Subcutaneous adipose tissue (tissue), 4 donors: Measurements from ENCODE around the gene UCP2. TPM values are rescaled to one million over a fixed set of nuclear protein-coding genes. Genes with fewer than 3 reads are reported as not detected.

Experiments used
- total RNA-seq, 4 donors: library from RNA; depleted of rRNA; stranded (reverse); fragments of >200 nt; gene quantifications; one replicate each; pipeline ENCODE4 v1.1.0, GENCODE V29; 2016
- TF ChIP-seq, protein P1 (sequence below): fragments of 450-650 bp; IDR thresholded peaks from one replicate; pipeline ENCODE4 v1.5.1; 2016; ENCODE audit warnings: low read depth, mild to moderate bottlenecking, control low read depth, antibody characterized with exemption, moderate library complexity

UCP2 gene
- total RNA-seq, 4 donors from 2014 or later = 43.6 to 127 (median 110) TPM

DNA sequence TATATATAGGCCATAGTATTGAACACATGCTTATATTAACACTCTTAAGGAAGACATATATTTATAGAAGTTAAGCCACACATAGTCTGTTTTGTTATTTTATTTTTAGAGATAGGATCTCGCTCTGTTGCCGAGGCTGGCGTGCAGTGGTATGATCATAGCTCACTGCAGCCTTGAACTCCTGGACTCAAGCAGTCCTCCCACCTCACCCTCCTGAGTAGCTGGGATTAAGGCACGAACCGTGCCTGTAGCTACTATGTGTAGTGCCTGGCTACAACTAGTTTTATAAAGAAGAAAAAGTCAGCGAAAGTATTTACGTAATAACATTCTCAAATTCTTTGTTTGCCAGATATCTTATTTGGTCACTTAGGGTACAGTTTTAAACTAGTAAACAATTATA, 5.6 kb upstream of the UCP2 start:
- TF ChIP-seq, protein P1, sequence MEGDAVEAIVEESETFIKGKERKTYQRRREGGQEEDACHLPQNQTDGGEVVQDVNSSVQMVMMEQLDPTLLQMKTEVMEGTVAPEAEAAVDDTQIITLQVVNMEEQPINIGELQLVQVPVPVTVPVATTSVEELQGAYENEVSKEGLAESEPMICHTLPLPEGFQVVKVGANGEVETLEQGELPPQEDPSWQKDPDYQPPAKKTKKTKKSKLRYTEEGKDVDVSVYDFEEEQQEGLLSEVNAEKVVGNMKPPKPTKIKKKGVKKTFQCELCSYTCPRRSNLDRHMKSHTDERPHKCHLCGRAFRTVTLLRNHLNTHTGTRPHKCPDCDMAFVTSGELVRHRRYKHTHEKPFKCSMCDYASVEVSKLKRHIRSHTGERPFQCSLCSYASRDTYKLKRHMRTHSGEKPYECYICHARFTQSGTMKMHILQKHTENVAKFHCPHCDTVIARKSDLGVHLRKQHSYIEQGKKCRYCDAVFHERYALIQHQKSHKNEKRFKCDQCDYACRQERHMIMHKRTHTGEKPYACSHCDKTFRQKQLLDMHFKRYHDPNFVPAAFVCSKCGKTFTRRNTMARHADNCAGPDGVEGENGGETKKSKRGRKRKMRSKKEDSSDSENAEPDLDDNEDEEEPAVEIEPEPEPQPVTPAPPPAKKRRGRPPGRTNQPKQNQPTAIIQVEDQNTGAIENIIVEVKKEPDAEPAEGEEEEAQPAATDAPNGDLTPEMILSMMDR = no peak

DNA sequence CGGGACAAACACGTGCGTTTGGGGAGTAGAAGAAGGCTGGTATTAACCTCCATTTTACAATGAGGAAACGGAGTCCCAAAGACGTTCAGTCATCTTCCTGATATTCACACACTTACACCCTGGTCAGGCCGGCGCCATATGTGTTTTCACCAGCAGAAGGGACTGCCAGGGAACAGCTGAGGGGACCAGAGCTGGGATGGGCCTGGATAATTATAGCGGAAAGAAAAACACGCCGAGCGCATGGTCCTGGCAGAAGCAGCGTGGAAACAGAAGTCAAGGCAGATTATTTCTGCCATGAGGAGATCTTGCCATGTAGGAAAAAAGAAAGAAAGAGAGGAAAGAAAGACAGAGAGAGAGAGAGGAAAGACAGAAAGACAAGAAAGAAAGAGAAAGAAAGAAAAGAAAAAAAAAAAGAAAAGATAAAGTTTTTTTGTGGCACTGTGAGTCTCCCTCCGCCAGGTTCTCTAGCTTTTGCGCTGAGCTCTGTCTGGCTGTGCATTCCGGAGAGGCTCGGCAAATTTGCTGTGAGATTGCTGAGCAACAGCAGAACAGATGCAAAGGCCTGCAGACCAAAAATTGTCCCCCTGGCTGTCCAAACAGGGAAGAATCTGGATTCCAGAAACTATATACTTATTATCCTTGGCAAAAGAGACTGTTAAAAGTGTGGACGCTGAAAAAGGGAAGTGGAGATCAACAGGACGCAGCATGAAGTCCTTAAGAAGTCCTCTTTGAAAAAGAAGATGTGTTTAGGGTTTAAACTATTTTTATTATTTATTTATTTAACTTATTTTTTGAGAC, 1.3 kb upstream of the UCP2 start:
- TF ChIP-seq, protein P1 = no peak

DNA sequence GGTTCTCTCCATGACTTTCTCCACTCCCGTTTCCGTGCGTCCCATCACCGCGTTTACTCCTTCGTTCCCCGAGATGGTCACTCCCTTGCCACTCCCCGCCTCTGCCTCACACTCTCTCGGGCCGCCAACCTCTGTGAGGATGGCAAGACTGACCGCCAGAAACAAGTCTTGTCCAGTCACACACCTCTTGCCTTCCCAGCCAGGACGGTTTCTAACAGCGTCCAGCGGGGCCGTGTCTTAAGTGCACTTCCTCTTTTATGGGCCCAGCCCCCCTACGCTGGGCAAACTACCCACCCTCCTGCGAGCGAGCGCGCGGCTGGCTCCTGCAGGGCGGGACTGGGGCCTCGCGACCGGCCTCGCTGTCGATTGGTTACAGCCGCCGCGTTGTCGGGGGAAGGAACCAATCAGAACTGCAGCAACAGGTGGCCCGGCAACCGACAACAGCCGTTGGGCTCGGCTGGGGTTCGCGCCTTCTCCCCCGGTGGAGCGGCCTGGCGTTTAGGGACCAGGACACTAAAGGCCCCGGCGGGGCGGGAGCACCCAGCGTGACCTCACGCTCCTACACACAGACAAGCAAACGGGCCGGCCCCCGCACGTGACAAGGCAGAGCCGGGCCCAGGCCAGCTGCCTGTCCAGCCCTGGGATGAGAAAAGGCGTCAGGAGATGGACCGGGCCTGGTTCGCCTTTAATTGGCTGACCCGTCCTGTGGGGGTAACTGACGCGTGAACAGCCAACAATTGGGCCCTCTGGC, 522 bp upstream of the UCP2 start:
- TF ChIP-seq, protein P1 = no peak

DNA sequence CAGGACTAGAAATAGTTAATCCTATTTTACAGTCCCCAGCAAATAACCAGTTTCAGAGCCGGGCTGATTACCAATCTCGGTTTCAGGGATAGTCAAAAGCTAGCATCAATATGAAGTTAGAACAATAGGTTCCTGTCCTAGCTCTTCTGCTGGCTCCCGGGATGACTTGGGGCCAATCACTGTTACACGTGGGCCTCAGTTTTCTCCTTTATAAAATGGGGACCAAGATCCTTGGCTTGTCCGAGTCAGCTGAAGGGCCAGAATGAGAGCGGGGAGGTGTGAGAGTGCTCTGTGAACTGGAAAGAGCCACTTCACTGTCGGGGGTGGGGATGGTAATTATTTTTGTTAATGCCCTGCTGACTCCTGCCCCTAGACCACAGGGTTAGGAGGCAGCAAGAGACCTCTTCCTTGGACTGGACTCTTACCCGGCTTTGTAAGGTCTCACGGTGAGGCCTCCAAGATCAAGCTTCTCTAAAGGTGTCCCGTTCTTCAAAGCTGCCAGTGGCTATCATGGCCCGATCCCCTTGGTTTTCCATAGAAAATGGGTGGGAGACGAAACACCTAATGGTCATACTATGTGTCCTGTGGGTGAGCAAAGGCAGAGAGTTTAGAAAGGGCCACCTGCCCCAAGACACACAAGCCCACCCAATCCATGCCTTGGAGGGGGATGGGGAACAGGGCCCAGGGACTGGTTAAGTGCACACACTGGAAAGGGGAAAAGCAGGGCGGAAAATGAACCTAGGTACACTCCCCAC, 1.4 kb downstream of the UCP2 start:
- TF ChIP-seq, protein P1 = no peak

DNA sequence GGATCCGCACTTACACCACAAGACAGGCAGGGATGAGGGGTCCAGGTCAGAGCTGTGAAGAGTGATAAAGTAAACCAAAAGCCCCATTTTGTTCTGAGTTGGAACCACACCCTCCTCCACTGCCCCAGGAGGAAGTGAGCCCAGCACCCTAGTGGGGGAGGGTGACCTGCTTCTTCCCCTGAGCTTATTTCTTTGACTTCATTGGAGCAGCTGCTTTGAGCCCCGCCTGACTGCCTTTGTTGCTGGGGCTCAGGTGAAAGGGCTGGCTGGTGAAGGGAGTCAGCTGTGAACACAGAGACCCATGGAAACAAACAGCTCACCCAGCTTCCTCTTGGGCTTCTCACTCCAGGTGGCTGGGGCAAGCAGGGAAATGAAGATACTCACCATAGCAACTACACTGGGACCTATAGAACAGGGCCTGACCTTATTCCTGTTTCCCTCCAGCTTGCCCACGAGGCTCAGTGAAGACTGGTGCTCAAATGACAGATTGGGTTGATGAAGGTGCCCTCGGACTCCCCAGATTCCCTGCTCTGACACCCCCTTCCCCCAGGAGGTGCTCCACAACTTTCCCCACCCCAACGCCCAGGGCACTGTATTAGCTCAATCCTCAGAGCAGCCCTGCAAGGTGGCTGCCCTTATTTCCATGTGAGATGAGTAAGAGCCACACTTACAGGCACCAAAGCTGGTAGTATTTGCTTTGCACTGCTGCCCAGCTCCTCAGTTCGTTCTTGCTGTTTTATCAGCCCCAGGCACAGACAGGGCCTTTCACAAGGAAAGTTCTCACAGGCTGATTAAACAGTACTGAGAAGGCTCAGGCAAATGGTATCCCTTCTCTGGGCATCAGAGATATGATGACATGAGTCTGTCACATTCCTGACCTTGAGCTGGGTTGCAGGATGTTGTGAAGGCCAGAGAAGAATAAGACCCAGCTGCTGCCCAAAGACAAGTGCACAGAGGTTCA, 2.4 kb downstream of the UCP2 start:
- TF ChIP-seq, protein P1 = no peak

DNA sequence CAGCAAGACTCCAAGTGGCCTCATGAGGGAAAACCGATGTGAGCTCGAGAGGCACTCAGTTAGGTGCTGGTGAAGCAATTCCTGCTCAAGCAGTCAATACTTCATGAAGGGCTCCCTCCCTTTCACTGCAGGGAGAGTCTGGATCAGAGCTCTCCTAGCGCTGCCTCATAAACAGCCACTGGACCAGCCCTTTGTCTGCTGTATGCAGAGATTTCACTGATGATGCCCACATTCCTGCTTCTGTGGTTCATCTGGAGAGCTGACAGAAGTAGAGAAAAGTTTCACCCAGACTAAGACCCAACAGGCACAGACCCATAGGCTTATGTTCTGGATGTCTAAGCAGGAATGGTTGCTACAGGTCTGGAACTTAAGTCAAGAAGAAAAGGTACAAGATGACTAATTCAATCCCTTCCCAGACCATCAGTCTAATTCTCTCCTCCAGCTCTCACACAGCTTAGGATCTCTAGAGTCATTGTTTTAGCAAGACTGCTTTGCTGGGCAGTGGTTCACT, 4.0 kb downstream of the UCP2 start:
- TF ChIP-seq, protein P1 = no peak
